H9 (cell line): ENCODE results near the gene RNF213. TPM values are rescaled to one million over a fixed set of nuclear protein-coding genes. Genes with fewer than 3 reads are reported as not detected.

ENCODE experiments used
- DNase-seq: peaks from one replicate; pipeline ENCODE4 v3.0.0-alpha.2; 2017
- H2AFZ ChIP-seq: one replicate; pipeline ENCODE4 v1.6.1; 2013; ENCODE audit warnings: mild to moderate bottlenecking, low read length, control low read depth, moderate library complexity
- H2AK5ac ChIP-seq: 2 replicates; pipeline ENCODE4 v1.6.1; 2013; ENCODE audit warnings: low read length, control low read depth, mixed read lengths; ENCODE audit not compliant: insufficient read length
- H2BK120ac ChIP-seq: one replicate; pipeline ENCODE4 v1.6.1; 2013; ENCODE audit warnings: low read depth, mild to moderate bottlenecking, low read length, control low read depth, inconsistent platforms; ENCODE audit not compliant: poor library complexity, severe bottlenecking
- H2BK12ac ChIP-seq: 2 replicates; pipeline ENCODE4 v1.6.1; 2013; ENCODE audit warnings: low read length, control low read depth, mixed read lengths, low read depth; ENCODE audit not compliant: insufficient read length
- H2BK15ac ChIP-seq: 2 replicates; pipeline ENCODE4 v1.6.1; 2013; ENCODE audit warnings: low read depth, low read length, control low read depth
- H2BK20ac ChIP-seq: one replicate; pipeline ENCODE4 v1.6.1; 2013; ENCODE audit warnings: low read depth, mild to moderate bottlenecking, low read length, control low read depth, inconsistent platforms; ENCODE audit not compliant: poor library complexity, severe bottlenecking
- H2BK5ac ChIP-seq: 2 replicates; pipeline ENCODE4 v1.6.1; 2013; ENCODE audit warnings: low read length, control low read depth, mixed read lengths; ENCODE audit not compliant: insufficient read length
- H3K14ac ChIP-seq: 2 replicates; pipeline ENCODE4 v1.6.1; 2013; ENCODE audit warnings: low read length, control low read depth; ENCODE audit not compliant: insufficient read depth
- H3K18ac ChIP-seq: 2 replicates; pipeline ENCODE4 v1.6.1; 2013; ENCODE audit warnings: low read depth, mild to moderate bottlenecking, mixed read lengths, low read length, control low read depth; ENCODE audit not compliant: insufficient read length
- H3K23ac ChIP-seq: 2 replicates; pipeline ENCODE4 v1.6.1; 2013; ENCODE audit warnings: low read length, control low read depth, mixed read lengths, low read depth; ENCODE audit not compliant: insufficient read length
- H3K23me2 ChIP-seq: 2 replicates; pipeline ENCODE4 v1.6.1; 2013; ENCODE audit warnings: low read depth, mild to moderate bottlenecking, mixed read lengths, low read length, control low read depth; ENCODE audit not compliant: insufficient read length, poor library complexity, severe bottlenecking
- H3K27ac ChIP-seq: 2 replicates; pipeline ENCODE4 v1.5.1; 2013; ENCODE audit warnings: low read length, control low read depth, mixed read lengths, low read depth; ENCODE audit not compliant: insufficient read length
- H3K27me3 ChIP-seq: 2 replicates; pipeline ENCODE4 v1.6.1; 2013; ENCODE audit warnings: low read length, control low read depth, inconsistent platforms; ENCODE audit not compliant: insufficient read depth
- H3K4ac ChIP-seq: 2 replicates; pipeline ENCODE4 v1.6.1; 2013; ENCODE audit warnings: low read depth, mild to moderate bottlenecking, control low read depth, inconsistent platforms, low read length, moderate library complexity
- H3K4me1 ChIP-seq: 2 replicates; pipeline ENCODE4 v1.6.1; 2013; ENCODE audit warnings: low read length, control low read depth, inconsistent platforms; ENCODE audit not compliant: insufficient read depth
- H3K4me2 ChIP-seq: 2 replicates; pipeline ENCODE4 v1.6.1; 2013; ENCODE audit warnings: low read length, control low read depth, mixed read lengths; ENCODE audit not compliant: insufficient read length, insufficient read depth
- H3K56ac ChIP-seq: 2 replicates; pipeline ENCODE4 v1.6.1; 2013; ENCODE audit warnings: low read depth, mild to moderate bottlenecking, mixed read lengths, low read length, control low read depth; ENCODE audit not compliant: insufficient read length
- H3K79me1 ChIP-seq: 2 replicates; pipeline ENCODE4 v1.6.1; 2013; ENCODE audit warnings: low read depth, mild to moderate bottlenecking, moderate library complexity, low read length, control low read depth, inconsistent platforms; ENCODE audit not compliant: insufficient read depth, poor library complexity, severe bottlenecking
- H3K79me2 ChIP-seq: 2 replicates; pipeline ENCODE4 v1.6.1; 2013; ENCODE audit warnings: low read length, control low read depth, inconsistent platforms; ENCODE audit not compliant: insufficient read depth
- H3K9ac ChIP-seq: 2 replicates; pipeline ENCODE4 v1.6.1; 2013; ENCODE audit warnings: low read length, control low read depth, mixed read lengths; ENCODE audit not compliant: insufficient read length; ENCODE audit errors: extremely low read depth
- H3K9me3 ChIP-seq: one replicate; pipeline ENCODE4 v1.6.1; 2013; ENCODE audit warnings: low read depth, low read length, inconsistent platforms; ENCODE audit not compliant: control insufficient read depth
- H3T11ph ChIP-seq: one replicate; pipeline ENCODE4 v1.6.1; 2013; ENCODE audit warnings: mild to moderate bottlenecking, low read length, control low read depth, inconsistent platforms
- H4K20me1 ChIP-seq: one replicate; pipeline ENCODE4 v1.6.1; 2013; ENCODE audit not compliant: control insufficient read depth, insufficient read length, insufficient read depth
- H4K5ac ChIP-seq: 2 replicates; pipeline ENCODE4 v1.6.1; 2013; ENCODE audit warnings: low read depth, mild to moderate bottlenecking, mixed read lengths, low read length, control low read depth; ENCODE audit not compliant: insufficient read length
- H4K8ac ChIP-seq: replicated peaks from 2 replicates; pipeline ENCODE4 v1.6.1; 2013; ENCODE audit warnings: low read length, control low read depth, mixed read lengths, low read depth; ENCODE audit not compliant: insufficient read length
- H4K91ac ChIP-seq: 2 replicates; pipeline ENCODE4 v1.6.1; 2013; ENCODE audit warnings: low read depth, mild to moderate bottlenecking, moderate library complexity, mixed read lengths, low read length, control low read depth; ENCODE audit not compliant: insufficient read length
- H3K27ac Mint-ChIP-seq, 3 experiments: 2 replicates in 2 of 3; 3 replicates in 1 of 3; pipeline ENCODE4 v1.8.0; 2020 to 2021; ENCODE audit warnings: mixed read lengths in 3 of 3, mild to moderate bottlenecking in 1 of 3, moderate library complexity in 1 of 3
- H3K27me3 Mint-ChIP-seq: 2 replicates; pipeline ENCODE4 v1.8.0; 2021; ENCODE audit warnings: low read depth, mild to moderate bottlenecking, moderate library complexity, mixed read lengths
- H3K36me3 Mint-ChIP-seq, 3 experiments: 2 replicates in 2 of 3; 3 replicates in 1 of 3; pipeline ENCODE4 v1.8.0; 2020 to 2021; ENCODE audit warnings: low read depth in 3 of 3, mixed read lengths in 3 of 3; ENCODE audit not compliant: insufficient read depth in 1 of 3
- H3K4me1 Mint-ChIP-seq, 2 experiments: 2 replicates each; pipeline ENCODE4 v1.8.0; 2020; ENCODE audit warnings: mixed read lengths in 2 of 2
- H3K4me3 Mint-ChIP-seq, 2 experiments: 2 replicates in 1 of 2; 3 replicates in 1 of 2; pipeline ENCODE4 v1.8.0; 2020 to 2021; ENCODE audit warnings: mild to moderate bottlenecking in 2 of 2, mixed read lengths in 2 of 2, moderate library complexity in 1 of 2
- H3K9me3 Mint-ChIP-seq, 2 experiments: 2 replicates in 1 of 2; 3 replicates in 1 of 2; pipeline ENCODE4 v1.8.0; 2020; ENCODE audit warnings: mild to moderate bottlenecking in 2 of 2, mixed read lengths in 2 of 2, moderate library complexity in 1 of 2
- CTCF ChIP-seq: fragments of 200-600 bp; sonication (generic); conservative IDR thresholded peaks from 3 replicates; pipeline ENCODE4 v1.8.0; 2021; ENCODE audit warnings: antibody characterized with exemption, mild to moderate bottlenecking
- WGBS: extraction: QIAGEN DNeasy Blood & Tissue Kit; methylation state at CpG from one replicate; pipeline ENCODE4 v1.1.7; 2013; ENCODE audit warnings: missing lambda C conversion rate, low lambda C conversion rate, mixed read lengths; ENCODE audit not compliant: insufficient read length; ENCODE audit errors: extremely low coverage; 5-methylcytosine and 5-hydroxymethylcytosine counted together
- total RNA-seq: library from RNA; stranded (reverse); gene quantifications from 2 replicates; pipeline ENCODE4 v1.2.1, GENCODE V29; 2021

The RNF213 gene
- total RNA-seq, 1 experiment from 2014 or later, result 34.3 TPM

- Histone ChIP-seq H2BK5ac (no peak overlapping the region), H3K18ac (no peak overlapping the region), H3K23me2 (no peaks in the 10 kb centered on the region), H4K8ac (no peak overlapping the region), H3T11ph (no peak overlapping the region), H3K79me1 (no peaks in the 10 kb centered on the region), H4K20me1 (no peaks in the 10 kb centered on the region), H2BK120ac (no peak overlapping the region), H2AK5ac (no peak overlapping the region), H3K23ac (no peak overlapping the region), H3K14ac (no peak overlapping the region), H2BK20ac (no peak overlapping the region), H2BK12ac (no peak overlapping the region), H4K91ac (no peak overlapping the region), H3K4me1 (no peaks in the 10 kb centered on the region), H3K9me3 (no peaks in the 10 kb centered on the region), H2BK15ac (no peak overlapping the region), H3K27ac (no peak overlapping the region), H3K9ac (no peak overlapping the region), H3K27me3 (no peaks in the 10 kb centered on the region), H3K4ac (no peak overlapping the region), H2AFZ (no peak overlapping the region), H3K4me2 (no peak overlapping the region), H3K56ac (no peak overlapping the region), H4K5ac (no peak overlapping the region), H3K79me2 (no peaks in the 10 kb centered on the region)
- WGBS, result no CpG with 5 or more reads among the region's 18 CpGs
- no peak for TF ChIP-seq CTCF
- H3K36me3 Mint-ChIP-seq, result peaks cover 31 to 79% (median 57%) of the 10 kb centered on the region in 3 experiments
- H3K4me1 Mint-ChIP-seq, result no peaks in the 10 kb centered on the region
- H3K9me3 Mint-ChIP-seq, result no peaks in the 10 kb centered on the region
- no peak overlapping the region for H3K4me3 Mint-ChIP-seq
- DNase-seq, result no peak
- H3K27ac Mint-ChIP-seq, result no peak overlapping the region
- H3K27me3 Mint-ChIP-seq, result no peaks in the 10 kb centered on the region
Measured at GRCh38 chr17:80362428-80363119, 101.9 kb downstream of the RNF213 start.
